GM12878 (cell line): Measurements from ENCODE around the gene ORC4. TPM values are rescaled to one million over a fixed set of nuclear protein-coding genes. Genes with fewer than 3 reads are reported as not detected.

ENCODE experiments used
- CBX5 ChIP-seq: sonication (generic); IDR thresholded peaks from 2 replicates; pipeline ENCODE4 v1.6.1; 2016; ENCODE audit warnings: low read depth, moderate library complexity, mild to moderate bottlenecking, inconsistent platforms
- FOS ChIP-seq: IDR thresholded peaks from 3 replicates; pipeline ENCODE4 v1.6.1; 2011; ENCODE audit warnings: borderline replicate concordance; ENCODE audit not compliant: insufficient read length; ENCODE audit errors: extremely low read depth
- HCFC1 ChIP-seq: fragments of 150-350 bp; IDR thresholded peaks from 2 replicates; pipeline ENCODE4 v1.6.1; 2014; ENCODE audit warnings: low read length
- HDAC2 ChIP-seq: fragments of 200-600 bp; sonication (generic); IDR thresholded peaks from 2 replicates; pipeline ENCODE4 v1.6.1; 2017
- LARP7 ChIP-seq: fragments of 450-650 bp; IDR thresholded peaks from 2 replicates; pipeline ENCODE4 v1.6.1; 2017; ENCODE audit warnings: mild to moderate bottlenecking
- MEF2B ChIP-seq: fragments of 450-650 bp; IDR thresholded peaks from 2 replicates; pipeline ENCODE4 v1.6.1; 2018; ENCODE audit warnings: mild to moderate bottlenecking, moderate library complexity; ENCODE audit not compliant: partially characterized antibody, poor library complexity, severe bottlenecking
- MTA3 ChIP-seq: IDR thresholded peaks from 2 replicates; pipeline ENCODE4 v1.6.1; 2012; ENCODE audit warnings: low read length, inconsistent platforms, borderline replicate concordance
- NFYA ChIP-seq: IDR thresholded peaks from 2 replicates; pipeline ENCODE4 v1.6.1; 2011; ENCODE audit warnings: low read depth, mild to moderate bottlenecking, low read length, improper control_type of control experiment, borderline replicate concordance
- NR2C1 ChIP-seq: fragments of 450-650 bp; IDR thresholded peaks from 2 replicates; pipeline ENCODE4 v1.6.1; 2017; ENCODE audit warnings: antibody characterized with exemption, mild to moderate bottlenecking, moderate library complexity
- POU2F2 ChIP-seq: IDR thresholded peaks from 3 replicates; pipeline ENCODE4 v1.6.1; 2011; ENCODE audit warnings: low read depth, mild to moderate bottlenecking, low read length, borderline replicate concordance
- RBBP5 ChIP-seq: fragments of 200-600 bp; sonication (generic); conservative IDR thresholded peaks from 2 replicates; pipeline ENCODE4 v1.6.1; 2016
- RCOR1 ChIP-seq: conservative IDR thresholded peaks from 2 replicates; pipeline ENCODE4 v1.6.1; 2012; ENCODE audit warnings: low read depth, low read length, improper control_type of control experiment
- SIX5 ChIP-seq: IDR thresholded peaks from 2 replicates; pipeline ENCODE4 v1.6.1; 2011; ENCODE audit warnings: mild to moderate bottlenecking, low read depth, low read length, moderate library complexity; ENCODE audit not compliant: severe bottlenecking
- SMC3 ChIP-seq: IDR thresholded peaks from 2 replicates; pipeline ENCODE4 v1.6.1; 2011; ENCODE audit warnings: low read length, improper control_type of control experiment, borderline replicate concordance
- TCF12 ChIP-seq: IDR thresholded peaks from 2 replicates; pipeline ENCODE4 v1.6.1; 2011; ENCODE audit warnings: low read depth, mild to moderate bottlenecking, low read length
- TCF7 ChIP-seq: IDR thresholded peaks from 2 replicates; pipeline ENCODE4 v1.6.1; 2014; ENCODE audit warnings: antibody characterized with exemption, borderline replicate concordance
- ZBED1 ChIP-seq: IDR thresholded peaks from 2 replicates; pipeline ENCODE4 v1.6.1; 2016; ENCODE audit warnings: borderline replicate concordance
- polyA plus RNA-seq, 11 experiments: library from polyadenylated mRNA; depleted of rRNA in 4 of 11; unstranded in 6 of 11; stranded (reverse) in 5 of 11; fragments of >200 nt; fragmentation: Nextera tagmentation in 4 of 11; fragmentation: Illumina TruSeq in 1 of 11; extraction: Ambion mirVana in 4 of 11; extraction: Trizol in 1 of 11; gene quantifications; 1 replicate in 1 of 11; 2 replicates in 10 of 11; pipeline versions ENCODE4 v1.2.1 to v1.2.3, GENCODE V29; 2011 to 2016; ENCODE audit warnings: inconsistent platforms in 2 of 11, missing spikeins in 2 of 11, low read depth in 1 of 11
- total RNA-seq, 4 experiments: library from RNA; depleted of rRNA in 3 of 4; stranded (reverse); fragments of >200 nt in 3 of 4; fragmentation: Illumina TruSeq in 1 of 4; extraction: Trizol in 1 of 4; gene quantifications; 2 replicates each; pipeline versions ENCODE4 v1.2.1 to v1.2.3, GENCODE V29; 2013 to 2021
- TF ChIP-seq, protein P1 (sequence below): fragments of 450-650 bp; formaldehyde crosslinking; IDR thresholded peaks from 2 replicates; pipeline ENCODE4 v1.4.0; 2022; ENCODE audit warnings: mild to moderate bottlenecking, moderate library complexity
- TF ChIP-seq, protein P2 (sequence below): fragments of 450-650 bp; IDR thresholded peaks from 2 replicates; pipeline ENCODE4 v1.6.1; 2017; ENCODE audit warnings: mild to moderate bottlenecking, low read depth, inconsistent platforms; ENCODE audit not compliant: poor library complexity, severe bottlenecking
- TF ChIP-seq, protein P3 (sequence below): fragments of 450-650 bp; IDR thresholded peaks from 2 replicates; pipeline ENCODE4 v1.6.1; 2018; ENCODE audit warnings: borderline replicate concordance, mild to moderate bottlenecking; ENCODE audit not compliant: partially characterized antibody
- TF ChIP-seq, protein P4 (sequence below): fragments of 450-650 bp; IDR thresholded peaks from 2 replicates; pipeline ENCODE4 v1.6.1; 2017; ENCODE audit warnings: antibody characterized with exemption, mild to moderate bottlenecking, moderate library complexity

ORC4 gene
- total and polyA plus RNA-seq, 10 of the 15 experiments (the other 5 are each of a cell fraction or from before 2014, with no cell fraction given) = 25.7 to 71.3 (median 52.1) TPM

DNA sequence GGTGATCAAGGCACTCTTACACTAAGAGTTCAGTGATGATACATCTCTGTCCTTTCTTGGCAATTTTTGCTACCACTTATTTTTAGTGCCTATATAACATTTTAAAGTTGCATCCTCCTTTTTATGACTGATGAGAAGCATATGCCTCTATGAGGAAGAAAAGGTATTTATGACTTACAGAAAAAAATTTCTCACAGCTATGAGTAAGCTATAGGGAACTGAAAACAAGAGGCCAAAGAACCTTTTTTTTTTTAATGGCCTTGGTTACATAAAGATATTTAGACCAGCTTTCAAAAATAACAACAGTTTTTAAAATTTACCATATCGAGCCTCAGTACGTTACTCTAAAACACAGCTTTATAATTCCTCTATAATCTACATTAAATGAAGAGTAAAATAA lies 21.7 kb upstream of the ORC4 start (continued):
- TF ChIP-seq, protein P1, sequence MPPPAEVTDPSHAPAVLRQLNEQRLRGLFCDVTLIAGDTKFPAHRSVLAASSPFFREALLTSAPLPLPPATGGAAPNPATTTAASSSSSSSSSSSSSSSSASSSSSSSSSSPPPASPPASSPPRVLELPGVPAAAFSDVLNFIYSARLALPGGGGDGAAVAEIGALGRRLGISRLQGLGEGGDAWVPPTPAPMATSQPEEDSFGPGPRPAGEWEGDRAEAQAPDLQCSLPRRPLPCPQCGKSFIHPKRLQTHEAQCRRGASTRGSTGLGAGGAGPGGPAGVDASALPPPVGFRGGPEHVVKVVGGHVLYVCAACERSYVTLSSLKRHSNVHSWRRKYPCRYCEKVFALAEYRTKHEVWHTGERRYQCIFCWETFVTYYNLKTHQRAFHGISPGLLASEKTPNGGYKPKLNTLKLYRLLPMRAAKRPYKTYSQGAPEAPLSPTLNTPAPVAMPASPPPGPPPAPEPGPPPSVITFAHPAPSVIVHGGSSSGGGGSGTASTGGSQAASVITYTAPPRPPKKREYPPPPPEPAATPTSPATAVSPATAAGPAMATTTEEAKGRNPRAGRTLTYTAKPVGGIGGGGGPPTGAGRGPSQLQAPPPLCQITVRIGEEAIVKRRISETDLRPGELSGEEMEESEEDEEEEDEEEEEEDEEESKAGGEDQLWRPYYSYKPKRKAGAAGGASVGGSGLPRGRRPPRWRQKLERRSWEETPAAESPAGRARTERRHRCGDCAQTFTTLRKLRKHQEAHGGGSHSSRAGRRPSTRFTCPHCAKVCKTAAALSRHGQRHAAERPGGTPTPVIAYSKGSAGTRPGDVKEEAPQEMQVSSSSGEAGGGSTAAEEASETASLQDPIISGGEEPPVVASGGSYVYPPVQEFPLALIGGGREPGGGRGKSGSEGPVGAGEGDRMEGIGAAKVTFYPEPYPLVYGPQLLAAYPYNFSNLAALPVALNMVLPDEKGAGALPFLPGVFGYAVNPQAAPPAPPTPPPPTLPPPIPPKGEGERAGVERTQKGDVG (CRISPR knock-in tag) = no peak
- TF ChIP-seq MTA3 (no peak), MEF2B (peak; percentile 84), CBX5 (no peak), POU2F2 (no peak), HCFC1 (no peak), LARP7 (no peak), FOS (no peak), HDAC2 (no peak), TCF12 (no peak), NR2C1 (no peak), NFYA (no peak), SMC3 (peak; percentile 11; the same call in 1 of the 2 replicates), RBBP5 (no peak), ZBED1 (no peak), RCOR1 (0 out of 2 replicates have a peak, but pooled peaks have one; percentile 77), SIX5 (no peak), TCF7 (peak; percentile 30; the same call in 1 of the 2 replicates)
- TF ChIP-seq, protein P2, sequence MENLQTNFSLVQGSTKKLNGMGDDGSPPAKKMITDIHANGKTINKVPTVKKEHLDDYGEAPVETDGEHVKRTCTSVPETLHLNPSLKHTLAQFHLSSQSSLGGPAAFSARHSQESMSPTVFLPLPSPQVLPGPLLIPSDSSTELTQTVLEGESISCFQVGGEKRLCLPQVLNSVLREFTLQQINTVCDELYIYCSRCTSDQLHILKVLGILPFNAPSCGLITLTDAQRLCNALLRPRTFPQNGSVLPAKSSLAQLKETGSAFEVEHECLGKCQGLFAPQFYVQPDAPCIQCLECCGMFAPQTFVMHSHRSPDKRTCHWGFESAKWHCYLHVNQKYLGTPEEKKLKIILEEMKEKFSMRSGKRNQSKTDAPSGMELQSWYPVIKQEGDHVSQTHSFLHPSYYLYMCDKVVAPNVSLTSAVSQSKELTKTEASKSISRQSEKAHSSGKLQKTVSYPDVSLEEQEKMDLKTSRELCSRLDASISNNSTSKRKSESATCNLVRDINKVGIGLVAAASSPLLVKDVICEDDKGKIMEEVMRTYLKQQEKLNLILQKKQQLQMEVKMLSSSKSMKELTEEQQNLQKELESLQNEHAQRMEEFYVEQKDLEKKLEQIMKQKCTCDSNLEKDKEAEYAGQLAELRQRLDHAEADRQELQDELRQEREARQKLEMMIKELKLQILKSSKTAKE = no peak
- TF ChIP-seq, protein P3, sequence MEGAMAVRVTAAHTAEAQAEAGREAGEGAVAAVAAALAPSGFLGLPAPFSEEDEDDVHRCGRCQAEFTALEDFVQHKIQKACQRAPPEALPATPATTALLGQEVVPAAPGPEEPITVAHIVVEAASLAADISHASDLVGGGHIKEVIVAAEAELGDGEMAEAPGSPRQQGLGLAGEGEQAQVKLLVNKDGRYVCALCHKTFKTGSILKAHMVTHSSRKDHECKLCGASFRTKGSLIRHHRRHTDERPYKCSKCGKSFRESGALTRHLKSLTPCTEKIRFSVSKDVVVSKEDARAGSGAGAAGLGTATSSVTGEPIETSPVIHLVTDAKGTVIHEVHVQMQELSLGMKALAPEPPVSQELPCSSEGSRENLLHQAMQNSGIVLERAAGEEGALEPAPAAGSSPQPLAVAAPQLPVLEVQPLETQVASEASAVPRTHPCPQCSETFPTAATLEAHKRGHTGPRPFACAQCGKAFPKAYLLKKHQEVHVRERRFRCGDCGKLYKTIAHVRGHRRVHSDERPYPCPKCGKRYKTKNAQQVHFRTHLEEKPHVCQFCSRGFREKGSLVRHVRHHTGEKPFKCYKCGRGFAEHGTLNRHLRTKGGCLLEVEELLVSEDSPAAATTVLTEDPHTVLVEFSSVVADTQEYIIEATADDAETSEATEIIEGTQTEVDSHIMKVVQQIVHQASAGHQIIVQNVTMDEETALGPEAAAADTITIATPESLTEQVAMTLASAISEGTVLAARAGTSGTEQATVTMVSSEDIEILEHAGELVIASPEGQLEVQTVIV = no peak
- TF ChIP-seq, protein P4, sequence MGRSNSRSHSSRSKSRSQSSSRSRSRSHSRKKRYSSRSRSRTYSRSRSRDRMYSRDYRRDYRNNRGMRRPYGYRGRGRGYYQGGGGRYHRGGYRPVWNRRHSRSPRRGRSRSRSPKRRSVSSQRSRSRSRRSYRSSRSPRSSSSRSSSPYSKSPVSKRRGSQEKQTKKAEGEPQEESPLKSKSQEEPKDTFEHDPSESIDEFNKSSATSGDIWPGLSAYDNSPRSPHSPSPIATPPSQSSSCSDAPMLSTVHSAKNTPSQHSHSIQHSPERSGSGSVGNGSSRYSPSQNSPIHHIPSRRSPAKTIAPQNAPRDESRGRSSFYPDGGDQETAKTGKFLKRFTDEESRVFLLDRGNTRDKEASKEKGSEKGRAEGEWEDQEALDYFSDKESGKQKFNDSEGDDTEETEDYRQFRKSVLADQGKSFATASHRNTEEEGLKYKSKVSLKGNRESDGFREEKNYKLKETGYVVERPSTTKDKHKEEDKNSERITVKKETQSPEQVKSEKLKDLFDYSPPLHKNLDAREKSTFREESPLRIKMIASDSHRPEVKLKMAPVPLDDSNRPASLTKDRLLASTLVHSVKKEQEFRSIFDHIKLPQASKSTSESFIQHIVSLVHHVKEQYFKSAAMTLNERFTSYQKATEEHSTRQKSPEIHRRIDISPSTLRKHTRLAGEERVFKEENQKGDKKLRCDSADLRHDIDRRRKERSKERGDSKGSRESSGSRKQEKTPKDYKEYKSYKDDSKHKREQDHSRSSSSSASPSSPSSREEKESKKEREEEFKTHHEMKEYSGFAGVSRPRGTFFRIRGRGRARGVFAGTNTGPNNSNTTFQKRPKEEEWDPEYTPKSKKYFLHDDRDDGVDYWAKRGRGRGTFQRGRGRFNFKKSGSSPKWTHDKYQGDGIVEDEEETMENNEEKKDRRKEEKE = no peak
